Endothelial cell of umbilical vein (primary cell): Measurements from ENCODE around the gene FAM120B.

Experiments
- CTCF ChIP-seq, 2 donors: IDR thresholded peaks; 1 replicate in 1 of 2; 2 replicates in 1 of 2; pipeline ENCODE4 v1.5.1; 2011; ENCODE audit warnings: low read length in 2 of 2, mild to moderate bottlenecking in 2 of 2, moderate library complexity in 2 of 2, control low read depth in 1 of 2, inconsistent platforms in 1 of 2, low read depth in 1 of 2; ENCODE audit not compliant: insufficient read depth in 1 of 2; ENCODE audit errors: extremely low read depth in 1 of 2
- MYC ChIP-seq: IDR thresholded peaks from one replicate; pipeline ENCODE4 v1.6.1; 2011; ENCODE audit warnings: mild to moderate bottlenecking, low read depth, low read length
- POLR2A ChIP-seq: IDR thresholded peaks from 2 replicates; pipeline ENCODE4 v1.6.1; 2012; ENCODE audit warnings: low read depth, mild to moderate bottlenecking, control low read depth, low read length

- TF ChIP-seq MYC, result no peak
- no peak for TF ChIP-seq POLR2A
- TF ChIP-seq CTCF (IDR thresholded peaks at IDR 0.05; ENCODE audit: extremely low read depth in 1 of 2, insufficient read depth in 1 of 2, low read depth in 1 of 2, low read length in 2 of 2), result no peak
These were observed 143.5 kb downstream of the FAM120B start for GRCh38 chr6:170449835-170450753.
